Panc1 (cell line): ENCODE data around the gene EFL1.
"Not testable (repeated sequence)": the region's sequence is repeated elsewhere in the genome, so short reads cannot be mapped to it uniquely, and the experiment has no call there.

Source experiments
- POLR2AphosphoS5 ChIP-seq: IDR thresholded peaks from 2 replicates; pipeline ENCODE4 v1.6.1; 2012; ENCODE audit warnings: mild to moderate bottlenecking, low read depth, low read length, moderate library complexity
- SIN3A ChIP-seq: IDR thresholded peaks from 2 replicates; pipeline ENCODE4 v1.6.1; 2012; ENCODE audit warnings: low read depth, mild to moderate bottlenecking, low read length, moderate library complexity, borderline replicate concordance; ENCODE audit not compliant: insufficient read depth
- TF ChIP-seq, protein P1 (sequence below): fragments of 450-650 bp; IDR thresholded peaks from 2 replicates; pipeline ENCODE4 v1.5.1; 2017; ENCODE audit warnings: mild to moderate bottlenecking

DNA sequence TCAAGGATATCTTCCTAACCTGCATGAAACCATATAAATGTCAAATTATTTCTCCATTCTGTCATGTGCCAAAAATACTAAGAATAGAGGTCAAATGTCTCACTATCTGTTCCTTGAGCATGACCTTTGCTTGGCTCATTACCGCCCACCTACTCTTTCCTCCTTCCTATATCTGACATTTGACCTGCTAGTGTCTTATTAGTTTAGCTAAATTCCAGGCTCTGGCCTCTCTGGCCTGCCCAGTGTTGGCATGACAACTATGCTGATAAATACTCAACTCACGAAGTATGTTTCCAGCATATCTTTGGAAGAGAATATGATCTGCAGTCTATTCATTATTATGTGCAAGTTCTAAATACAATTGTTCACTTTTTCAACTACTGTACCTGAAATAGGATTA, 58.0 kb downstream of the EFL1 start:
- not testable (repeated sequence) for TF ChIP-seq POLR2AphosphoS5, SIN3A
- TF ChIP-seq, protein P1, sequence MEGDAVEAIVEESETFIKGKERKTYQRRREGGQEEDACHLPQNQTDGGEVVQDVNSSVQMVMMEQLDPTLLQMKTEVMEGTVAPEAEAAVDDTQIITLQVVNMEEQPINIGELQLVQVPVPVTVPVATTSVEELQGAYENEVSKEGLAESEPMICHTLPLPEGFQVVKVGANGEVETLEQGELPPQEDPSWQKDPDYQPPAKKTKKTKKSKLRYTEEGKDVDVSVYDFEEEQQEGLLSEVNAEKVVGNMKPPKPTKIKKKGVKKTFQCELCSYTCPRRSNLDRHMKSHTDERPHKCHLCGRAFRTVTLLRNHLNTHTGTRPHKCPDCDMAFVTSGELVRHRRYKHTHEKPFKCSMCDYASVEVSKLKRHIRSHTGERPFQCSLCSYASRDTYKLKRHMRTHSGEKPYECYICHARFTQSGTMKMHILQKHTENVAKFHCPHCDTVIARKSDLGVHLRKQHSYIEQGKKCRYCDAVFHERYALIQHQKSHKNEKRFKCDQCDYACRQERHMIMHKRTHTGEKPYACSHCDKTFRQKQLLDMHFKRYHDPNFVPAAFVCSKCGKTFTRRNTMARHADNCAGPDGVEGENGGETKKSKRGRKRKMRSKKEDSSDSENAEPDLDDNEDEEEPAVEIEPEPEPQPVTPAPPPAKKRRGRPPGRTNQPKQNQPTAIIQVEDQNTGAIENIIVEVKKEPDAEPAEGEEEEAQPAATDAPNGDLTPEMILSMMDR: not testable (repeated sequence)
